Measurements from ENCODE around the gene NXNL1. TPM values are rescaled to one million over a fixed set of nuclear protein-coding genes. Genes with fewer than 3 reads are reported as not detected.

Gene NXNL1
- total RNA-seq, 4 donors from 2014 or later = not detected

DNA sequence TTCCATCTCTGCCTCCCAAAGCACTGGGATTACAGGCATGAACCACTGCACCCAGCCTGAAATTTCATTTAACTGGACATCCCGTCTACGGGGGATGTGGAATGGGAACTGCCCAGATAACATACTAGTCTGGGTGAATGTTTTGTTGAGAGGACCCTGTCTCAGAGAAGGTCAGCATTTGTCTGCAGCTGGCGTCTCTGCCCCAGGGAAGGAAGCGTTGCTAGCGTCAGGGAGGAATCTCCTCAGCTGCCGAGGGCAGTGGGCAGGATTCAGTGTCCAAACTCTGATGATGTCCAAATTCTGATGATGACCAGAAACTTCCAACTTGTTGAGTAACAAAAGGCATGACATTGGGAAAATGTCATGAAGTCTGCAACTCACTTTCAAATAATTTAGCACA is 3.1 kb downstream of the NXNL1 start:
- no peak overlapping the region for H3K4me3 ChIP-seq
- no peak for ATAC-seq
- no peak for TF ChIP-seq EP300 (IDR thresholded peaks at IDR 0.05)
- TF ChIP-seq, protein P1, sequence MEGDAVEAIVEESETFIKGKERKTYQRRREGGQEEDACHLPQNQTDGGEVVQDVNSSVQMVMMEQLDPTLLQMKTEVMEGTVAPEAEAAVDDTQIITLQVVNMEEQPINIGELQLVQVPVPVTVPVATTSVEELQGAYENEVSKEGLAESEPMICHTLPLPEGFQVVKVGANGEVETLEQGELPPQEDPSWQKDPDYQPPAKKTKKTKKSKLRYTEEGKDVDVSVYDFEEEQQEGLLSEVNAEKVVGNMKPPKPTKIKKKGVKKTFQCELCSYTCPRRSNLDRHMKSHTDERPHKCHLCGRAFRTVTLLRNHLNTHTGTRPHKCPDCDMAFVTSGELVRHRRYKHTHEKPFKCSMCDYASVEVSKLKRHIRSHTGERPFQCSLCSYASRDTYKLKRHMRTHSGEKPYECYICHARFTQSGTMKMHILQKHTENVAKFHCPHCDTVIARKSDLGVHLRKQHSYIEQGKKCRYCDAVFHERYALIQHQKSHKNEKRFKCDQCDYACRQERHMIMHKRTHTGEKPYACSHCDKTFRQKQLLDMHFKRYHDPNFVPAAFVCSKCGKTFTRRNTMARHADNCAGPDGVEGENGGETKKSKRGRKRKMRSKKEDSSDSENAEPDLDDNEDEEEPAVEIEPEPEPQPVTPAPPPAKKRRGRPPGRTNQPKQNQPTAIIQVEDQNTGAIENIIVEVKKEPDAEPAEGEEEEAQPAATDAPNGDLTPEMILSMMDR (IDR thresholded peaks at IDR 0.05) = no peak
- TF ChIP-seq POLR2A (IDR thresholded peaks at IDR 0.05) = no peak
- TF ChIP-seq POLR2AphosphoS5 (IDR thresholded peaks at IDR 0.05) = no peak
- H3K4me1 ChIP-seq = peaks cover 0 to 22% (median 0%) of the 10 kb centered on the region in 3 donors
- no peaks in the 10 kb centered on the region for H3K9me3 ChIP-seq
- no peak overlapping the region for H3K27ac ChIP-seq
- H3K27me3 ChIP-seq = peaks cover 92% of the 10 kb centered on the region
- 7% methylated on average over 4 of the region's 6 CpGs; no CpG with 5 or more reads in 1 of the 2 donors for WGBS, 2 donors (ENCODE audit: low coverage in 1 of 2)
- no peaks in the 10 kb centered on the region for H3K36me3 ChIP-seq

DNA sequence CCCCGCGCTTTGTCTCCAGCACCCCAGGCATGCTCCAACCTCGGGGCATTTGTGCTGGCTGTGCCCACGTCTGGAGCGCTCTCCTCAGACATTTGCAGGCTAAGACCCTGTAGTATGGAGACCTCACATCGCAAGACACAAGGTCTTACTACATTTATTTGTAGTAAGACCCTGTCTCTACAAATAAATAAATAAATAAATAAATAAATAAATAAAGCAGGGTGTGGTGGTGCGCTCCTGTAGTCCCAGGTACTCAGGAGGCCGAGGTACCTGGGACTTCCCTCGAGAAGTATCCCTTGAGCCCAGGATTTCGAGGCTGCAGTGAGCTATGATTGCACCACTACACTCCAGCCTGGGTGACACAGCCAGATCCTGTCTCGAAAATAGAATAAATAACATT is 4.6 kb downstream of the NXNL1 start:
- 0 to 73% methylated on average over 1 to 8 of the region's 11 CpGs for WGBS, 2 donors (ENCODE audit: low coverage in 1 of 2)
- H3K4me1 ChIP-seq = peaks cover 0 to 22% (median 0%) of the 10 kb centered on the region in 3 donors
- H3K36me3 ChIP-seq = no peaks in the 10 kb centered on the region
- no peak for TF ChIP-seq EP300 (IDR thresholded peaks at IDR 0.05)
- TF ChIP-seq POLR2AphosphoS5 (IDR thresholded peaks at IDR 0.05) = no peak
- TF ChIP-seq, protein P1 (IDR thresholded peaks at IDR 0.05) = no peak
- no peak for ATAC-seq
- no peak overlapping the region for H3K27ac ChIP-seq
- no peaks in the 10 kb centered on the region for H3K9me3 ChIP-seq
- peaks cover 94% of the 10 kb centered on the region for H3K27me3 ChIP-seq
- no peak overlapping the region for H3K4me3 ChIP-seq

DNA sequence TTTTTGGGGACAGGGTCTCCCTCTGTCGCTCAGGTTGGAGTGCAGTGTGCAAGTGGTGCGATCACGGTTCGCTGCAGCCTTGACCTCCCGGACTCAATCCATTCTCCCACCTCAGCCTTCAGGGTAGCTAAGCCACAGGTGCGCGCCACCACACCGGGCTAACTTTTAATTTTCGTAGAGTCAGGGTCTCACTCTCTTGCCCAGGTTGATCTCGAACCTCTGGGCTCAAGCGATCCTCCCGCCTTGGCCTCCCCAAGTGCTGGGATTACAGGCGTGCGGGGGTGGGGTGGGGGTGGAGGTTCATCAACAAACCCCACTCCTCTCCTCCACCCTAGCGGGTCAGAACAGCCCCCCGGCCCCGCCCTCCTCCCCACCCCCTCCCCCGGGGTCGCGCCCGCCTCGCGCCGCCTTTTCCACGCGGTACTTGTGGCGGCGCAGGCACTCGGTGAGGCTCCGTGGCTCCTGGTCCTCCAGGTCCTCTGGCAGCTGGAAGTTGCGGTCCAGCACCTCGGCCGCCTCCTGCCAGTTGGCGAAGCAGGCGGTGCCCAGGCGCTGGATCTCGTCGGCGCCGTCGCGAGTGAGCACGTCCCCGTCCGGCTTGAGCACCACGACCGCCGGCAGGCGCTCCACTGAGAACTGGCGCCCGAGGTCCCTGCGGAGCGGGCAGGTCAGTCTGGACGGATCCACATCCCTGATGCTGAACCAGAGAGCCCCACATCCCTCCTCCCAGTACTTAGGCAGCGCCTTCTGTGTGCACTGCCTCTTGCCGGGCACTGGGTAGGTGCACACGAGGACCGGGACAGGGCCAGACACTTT is 5.2 kb downstream of the NXNL1 start:
- Histone ChIP-seq H3K27me3 (peaks cover 90% of the 10 kb centered on the region), H3K4me3 (no peak overlapping the region), H3K27ac (no peak overlapping the region), H3K4me1 (peaks cover 0 to 22% (median 0%) of the 10 kb centered on the region in 3 donors), H3K36me3 (no peaks in the 10 kb centered on the region), H3K9me3 (no peaks in the 10 kb centered on the region)
- no peak for ATAC-seq
- TF ChIP-seq POLR2A (IDR thresholded peaks at IDR 0.05) = no peak
- TF ChIP-seq, protein P1 (IDR thresholded peaks at IDR 0.05) = no peak
- TF ChIP-seq EP300 (IDR thresholded peaks at IDR 0.05) = no peak
- no peak for TF ChIP-seq POLR2AphosphoS5 (IDR thresholded peaks at IDR 0.05)
- WGBS, 2 donors (ENCODE audit: low coverage in 1 of 2) = 24% methylated on average over 3 of the region's 58 CpGs; no CpG with 5 or more reads in 1 of the 2 donors

DNA sequence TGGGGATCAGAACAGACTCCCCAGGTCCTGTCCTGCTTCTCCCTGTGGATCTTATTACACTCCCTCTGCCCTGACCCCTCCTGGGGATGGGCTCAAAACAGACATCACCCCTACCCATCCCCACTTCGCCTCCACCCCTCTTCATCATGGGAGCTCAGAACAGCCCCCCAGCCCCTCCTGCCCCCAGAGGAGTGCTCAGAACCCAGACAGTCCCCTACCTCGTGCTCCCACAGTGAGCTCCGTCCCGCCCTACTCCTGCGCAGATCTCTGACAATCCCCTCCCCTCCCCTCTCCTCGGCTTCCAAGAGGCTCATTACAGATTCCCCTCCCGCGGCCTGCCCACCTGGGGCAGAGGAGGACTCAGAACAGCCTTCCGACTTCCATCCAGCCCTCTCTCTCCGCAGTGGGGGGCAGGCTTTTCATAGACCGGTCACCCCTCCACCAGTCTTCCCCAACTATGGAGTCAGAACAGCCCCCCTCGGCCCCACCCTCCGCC is 6.1 kb downstream of the NXNL1 start:
- Histone ChIP-seq H3K27ac (no peak overlapping the region), H3K27me3 (peaks cover 81% of the 10 kb centered on the region), H3K36me3 (no peaks in the 10 kb centered on the region), H3K9me3 (no peaks in the 10 kb centered on the region), H3K4me3 (no peak overlapping the region), H3K4me1 (peaks cover 0 to 22% (median 0%) of the 10 kb centered on the region in 3 donors)
- no peak for ATAC-seq
- WGBS, 2 donors (ENCODE audit: low coverage in 1 of 2) = 8 to 10% methylated on average over 2 of the region's 13 CpGs
- TF ChIP-seq, protein P1 (IDR thresholded peaks at IDR 0.05) = no peak
- no peak for TF ChIP-seq POLR2AphosphoS5 (IDR thresholded peaks at IDR 0.05)
- TF ChIP-seq POLR2A (IDR thresholded peaks at IDR 0.05) = no peak
- no peak for TF ChIP-seq EP300 (IDR thresholded peaks at IDR 0.05)

DNA sequence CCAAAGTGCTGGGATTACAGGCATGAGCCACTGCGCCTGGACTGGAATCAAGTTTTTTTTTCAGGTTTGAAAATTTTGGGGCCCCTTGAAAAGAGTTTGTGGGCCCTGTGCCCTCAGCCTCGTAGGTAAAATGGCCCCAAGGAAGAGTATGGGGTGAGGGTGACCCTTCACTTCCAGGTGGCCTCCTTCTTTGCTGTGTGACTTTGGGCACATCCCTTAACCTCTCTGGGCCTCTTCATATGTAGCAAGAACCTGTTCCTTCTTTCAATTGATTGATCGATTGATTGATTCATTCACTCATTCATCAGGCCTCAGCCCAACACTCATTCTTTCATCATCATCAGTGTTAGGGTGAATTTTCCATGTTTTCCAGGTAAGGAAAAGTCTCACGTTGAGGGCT is 8.9 kb downstream of the NXNL1 start:
- Histone ChIP-seq H3K27me3 (peaks cover 55% of the 10 kb centered on the region), H3K4me3 (no peak overlapping the region), H3K9me3 (no peaks in the 10 kb centered on the region), H3K36me3 (no peaks in the 10 kb centered on the region), H3K4me1 (peaks cover 0 to 37% (median 0%) of the 10 kb centered on the region in 3 donors), H3K27ac (no peak overlapping the region)
- WGBS, 2 donors (ENCODE audit: low coverage in 1 of 2) = 94 to 100% methylated on average over 1 to 4 of the region's 4 CpGs
- TF ChIP-seq, protein P1 (IDR thresholded peaks at IDR 0.05) = no peak
- TF ChIP-seq POLR2AphosphoS5 (IDR thresholded peaks at IDR 0.05) (no peak), POLR2A (IDR thresholded peaks at IDR 0.05) (no peak), EP300 (IDR thresholded peaks at IDR 0.05) (no peak)
- no peak for ATAC-seq
